Uterus (tissue), 4 donors: Measurements from ENCODE around the gene SSH2. TPM values are rescaled to one million over a fixed set of nuclear protein-coding genes. Genes with fewer than 3 reads are reported as not detected.

Experiments used
- DNase-seq, 2 donors: peaks; one replicate each; pipeline ENCODE4 v3.0.0-alpha.2; 2019 to 2020
- H3K27ac ChIP-seq, 2 donors: fragments of 200-600 bp; sonication (generic); 1 replicate in 1 of 2; 2 replicates in 1 of 2; pipeline ENCODE4 v1.5.1; 2016 to 2018
- H3K27me3 ChIP-seq, 2 donors: fragments of 200-600 bp; sonication (generic); one replicate each; pipeline ENCODE4 v1.5.1; 2018 to 2019; ENCODE audit warnings: control low read depth in 1 of 2
- H3K36me3 ChIP-seq, 2 donors: fragments of 200-600 bp; sonication (generic); one replicate each; pipeline ENCODE4 v1.5.1; 2019; ENCODE audit warnings: control low read depth in 1 of 2
- H3K4me1 ChIP-seq, 2 donors: fragments of 200-600 bp; sonication (generic); one replicate each; pipeline ENCODE4 v1.5.1; 2018 to 2019; ENCODE audit warnings: control low read depth in 1 of 2
- H3K4me3 ChIP-seq, 2 donors: fragments of 200-600 bp; sonication (generic); 1 replicate in 1 of 2; 2 replicates in 1 of 2; pipeline ENCODE4 v1.5.1; 2018 to 2019; ENCODE audit warnings: mild to moderate bottlenecking in 1 of 2
- H3K9me3 ChIP-seq, 2 donors: fragments of 200-600 bp; sonication (generic); one replicate each; pipeline ENCODE4 v1.5.1; 2019; ENCODE audit warnings: control low read depth in 1 of 2
- CTCF ChIP-seq, 4 experiments: fragments of 200-600 bp in 2 of 4; fragments of 450-650 bp in 2 of 4; sonication (generic) in 2 of 4; IDR thresholded peaks; one replicate each; pipeline ENCODE4 v1.5.1; 2016 to 2019; ENCODE audit warnings: antibody characterized with exemption in 4 of 4, mild to moderate bottlenecking in 2 of 4, moderate library complexity in 1 of 4
- POLR2A ChIP-seq, 2 donors: fragments of 450-650 bp; IDR thresholded peaks; one replicate each; pipeline ENCODE4 v1.6.1; 2016; ENCODE audit warnings: antibody characterized with exemption in 2 of 2, mild to moderate bottlenecking in 1 of 2, moderate library complexity in 1 of 2
- intact Hi-C: fragments of 100-400 bp; cut with DNase I; formaldehyde crosslinking; loops from one replicate; pipeline ENCODE4 v1.15.1; 2023; ENCODE audit warnings: low total_unique reads
- total RNA-seq, 4 donors: library from RNA; depleted of rRNA in 3 of 4; stranded (reverse); fragments of >200 nt in 3 of 4; gene quantifications; one replicate each; pipeline versions ENCODE4 v1.1.0 to v1.2.4, GENCODE V29; 2014 to 2023
- donor health status: DM: yes; HTN: yes; CAD: no.

SSH2 gene
- total RNA-seq, 4 donors from 2014 or later: 6.9 to 36.9 (median 11.5) TPM

DNA sequence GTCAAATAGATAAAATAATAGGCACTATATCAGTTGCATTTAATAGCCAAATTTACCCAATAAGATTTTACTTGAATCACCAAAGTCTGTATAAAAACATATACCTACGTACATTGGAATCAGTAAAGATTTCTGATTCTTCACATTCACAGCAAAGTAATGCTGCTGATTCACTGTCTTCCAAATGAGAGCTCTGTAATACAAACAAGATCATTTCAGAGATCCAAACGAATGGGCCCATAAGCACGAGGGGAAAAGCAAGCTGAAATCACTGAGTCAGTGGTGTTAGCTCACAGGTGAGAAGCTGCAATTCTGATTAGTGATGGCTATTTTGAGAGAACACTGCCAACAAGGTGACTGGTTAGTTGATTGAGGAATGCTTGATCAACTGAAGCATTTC lies 81.3 kb downstream of the SSH2 start:
- Histone ChIP-seq H3K36me3 (no peaks in the 10 kb centered on the region), H3K4me1 (no peaks in the 10 kb centered on the region), H3K9me3 (no peaks in the 10 kb centered on the region), H3K27ac (no peak overlapping the region), H3K4me3 (no peak overlapping the region), H3K27me3 (no peaks in the 10 kb centered on the region)
- intact Hi-C loops: no loop called here
- TF ChIP-seq POLR2A (IDR thresholded peaks at IDR 0.05) (no peak), CTCF (IDR thresholded peaks at IDR 0.05) (no peak)
- DNase-seq: no peak

DNA sequence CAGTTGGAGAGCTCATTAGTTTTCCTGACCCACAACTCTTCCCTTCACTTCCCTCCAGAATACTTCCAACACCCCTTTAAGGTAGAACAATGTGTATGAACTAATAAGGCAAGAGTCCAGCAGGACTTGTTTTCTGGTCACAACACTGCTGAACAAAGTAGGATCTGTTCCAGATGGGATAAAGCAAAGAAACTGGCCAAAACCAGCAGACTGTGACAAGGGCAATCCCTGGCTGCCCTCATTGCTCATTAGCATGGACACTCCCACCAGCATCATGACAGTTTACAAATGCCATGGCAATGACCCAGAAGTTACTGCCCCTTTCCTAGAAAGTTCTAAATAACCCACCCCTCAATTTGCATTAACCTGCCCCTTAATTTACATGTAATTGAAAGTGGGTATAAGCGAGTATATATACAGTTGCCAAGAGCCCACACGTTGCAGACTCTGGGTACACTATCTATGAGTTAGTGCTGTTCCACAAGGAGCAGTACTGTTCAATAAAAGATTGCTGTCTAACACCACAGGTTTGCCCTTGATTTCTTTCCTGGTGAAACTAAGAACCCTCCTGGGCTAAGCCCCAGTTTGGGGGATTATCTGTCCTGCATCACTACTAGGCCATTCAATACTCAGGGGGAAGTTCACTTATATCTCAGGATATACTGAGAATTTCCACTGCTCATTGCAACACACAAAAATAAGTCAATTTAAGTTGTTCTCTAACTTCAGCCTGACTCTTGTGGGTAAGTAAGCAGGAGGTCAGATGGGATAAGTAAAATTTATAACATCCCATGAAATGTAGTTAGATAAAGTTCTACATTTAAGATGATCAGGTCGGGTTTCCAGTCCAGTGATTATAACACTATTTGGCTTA lies 82.3 kb downstream of the SSH2 start:
- H3K4me1 ChIP-seq: no peaks in the 10 kb centered on the region
- intact Hi-C loops: no loop called here
- TF ChIP-seq CTCF (IDR thresholded peaks at IDR 0.05): no peak
- no peak for TF ChIP-seq POLR2A (IDR thresholded peaks at IDR 0.05)
- no peaks in the 10 kb centered on the region for H3K36me3 ChIP-seq
- no peak overlapping the region for H3K27ac ChIP-seq
- H3K4me3 ChIP-seq: no peak overlapping the region
- DNase-seq: no peak
- no peaks in the 10 kb centered on the region for H3K27me3 ChIP-seq
- no peaks in the 10 kb centered on the region for H3K9me3 ChIP-seq

- Histone ChIP-seq H3K9me3 (no peaks in the 10 kb centered on the region), H3K4me3 (no peak overlapping the region), H3K36me3 (no peaks in the 10 kb centered on the region), H3K27me3 (no peaks in the 10 kb centered on the region), H3K4me1 (no peaks in the 10 kb centered on the region), H3K27ac (no peak overlapping the region)
- no peak for TF ChIP-seq CTCF (IDR thresholded peaks at IDR 0.05)
- no peak for TF ChIP-seq POLR2A (IDR thresholded peaks at IDR 0.05)
- no peak for DNase-seq
- intact Hi-C loops: no loop called here
Observed at GRCh38 chr17:29847118-29847517, 82.9 kb downstream of the SSH2 start.

GRCh38 chr17:29846298-29846697 lies 83.7 kb downstream of the SSH2 start:
- intact Hi-C loops: no loop called here
- TF ChIP-seq CTCF (IDR thresholded peaks at IDR 0.05) (no peak), POLR2A (IDR thresholded peaks at IDR 0.05) (no peak)
- Histone ChIP-seq H3K27ac (no peak overlapping the region), H3K27me3 (no peaks in the 10 kb centered on the region), H3K4me1 (no peaks in the 10 kb centered on the region), H3K9me3 (no peaks in the 10 kb centered on the region), H3K4me3 (no peak overlapping the region), H3K36me3 (no peaks in the 10 kb centered on the region)
- DNase-seq: no peak

DNA sequence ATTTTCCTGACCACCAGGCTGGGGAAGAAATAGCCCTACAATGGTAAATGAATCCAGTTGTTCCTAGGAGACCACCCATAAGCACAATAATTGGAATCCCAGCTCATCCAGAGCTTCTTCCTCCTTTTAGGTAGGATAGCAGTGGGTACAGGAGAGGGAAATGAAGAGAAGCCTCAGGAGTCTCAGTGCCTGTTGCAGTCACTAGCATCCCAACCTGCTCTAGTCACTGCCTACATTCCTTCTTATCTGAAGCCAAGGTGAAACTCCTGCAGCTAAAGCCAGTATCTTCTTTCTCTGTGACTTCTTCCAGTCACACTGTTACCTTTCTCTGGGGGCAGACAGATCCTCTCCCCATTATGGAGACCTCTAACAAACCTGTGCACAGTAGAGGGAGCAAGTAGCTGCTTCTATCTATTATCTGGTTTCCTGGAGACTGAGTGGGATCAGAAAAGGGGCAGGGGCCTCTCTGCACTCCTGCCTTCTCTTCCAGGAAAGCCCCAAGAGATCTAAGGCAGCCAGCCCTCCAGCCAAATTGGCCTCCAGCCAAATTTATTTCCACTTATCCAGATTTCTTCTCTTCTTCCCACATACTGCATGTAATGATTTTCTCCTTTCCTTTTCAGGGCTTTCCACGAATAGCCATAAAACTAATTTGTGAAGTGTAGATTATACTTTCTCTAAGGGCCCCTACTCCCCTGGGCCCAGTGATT lies 85.5 kb downstream of the SSH2 start:
- H3K4me3 ChIP-seq: no peak overlapping the region
- DNase-seq: no peak
- TF ChIP-seq POLR2A (IDR thresholded peaks at IDR 0.05) (no peak), CTCF (IDR thresholded peaks at IDR 0.05) (no peak)

More for the DNA sequence above, 85.5 kb downstream of the SSH2 start:
- Histone ChIP-seq H3K36me3 (no peaks in the 10 kb centered on the region), H3K27ac (no peak overlapping the region), H3K9me3 (no peaks in the 10 kb centered on the region), H3K27me3 (no peaks in the 10 kb centered on the region), H3K4me1 (no peaks in the 10 kb centered on the region)
- intact Hi-C loops: no loop called here
